Ovary (tissue), 3 donors: ENCODE measurements around the gene KLHL17.

Experiments used
- POLR2A ChIP-seq: fragments of 450-650 bp; IDR thresholded peaks from one replicate; pipeline ENCODE4 v1.6.1; 2017; ENCODE audit warnings: antibody characterized with exemption, mild to moderate bottlenecking, moderate library complexity
- TF ChIP-seq, protein P1 (sequence below), 3 donors: fragments of 450-650 bp in 2 of 3; fragments of 200-600 bp in 1 of 3; IDR thresholded peaks; one replicate each; pipeline versions ENCODE4 v1.5.1 to v1.8.0; 2016 to 2022; ENCODE audit warnings: antibody characterized with exemption in 3 of 3, mild to moderate bottlenecking in 1 of 3
- donor health status: DM: no; HTN: no; CAD: no.

DNA sequence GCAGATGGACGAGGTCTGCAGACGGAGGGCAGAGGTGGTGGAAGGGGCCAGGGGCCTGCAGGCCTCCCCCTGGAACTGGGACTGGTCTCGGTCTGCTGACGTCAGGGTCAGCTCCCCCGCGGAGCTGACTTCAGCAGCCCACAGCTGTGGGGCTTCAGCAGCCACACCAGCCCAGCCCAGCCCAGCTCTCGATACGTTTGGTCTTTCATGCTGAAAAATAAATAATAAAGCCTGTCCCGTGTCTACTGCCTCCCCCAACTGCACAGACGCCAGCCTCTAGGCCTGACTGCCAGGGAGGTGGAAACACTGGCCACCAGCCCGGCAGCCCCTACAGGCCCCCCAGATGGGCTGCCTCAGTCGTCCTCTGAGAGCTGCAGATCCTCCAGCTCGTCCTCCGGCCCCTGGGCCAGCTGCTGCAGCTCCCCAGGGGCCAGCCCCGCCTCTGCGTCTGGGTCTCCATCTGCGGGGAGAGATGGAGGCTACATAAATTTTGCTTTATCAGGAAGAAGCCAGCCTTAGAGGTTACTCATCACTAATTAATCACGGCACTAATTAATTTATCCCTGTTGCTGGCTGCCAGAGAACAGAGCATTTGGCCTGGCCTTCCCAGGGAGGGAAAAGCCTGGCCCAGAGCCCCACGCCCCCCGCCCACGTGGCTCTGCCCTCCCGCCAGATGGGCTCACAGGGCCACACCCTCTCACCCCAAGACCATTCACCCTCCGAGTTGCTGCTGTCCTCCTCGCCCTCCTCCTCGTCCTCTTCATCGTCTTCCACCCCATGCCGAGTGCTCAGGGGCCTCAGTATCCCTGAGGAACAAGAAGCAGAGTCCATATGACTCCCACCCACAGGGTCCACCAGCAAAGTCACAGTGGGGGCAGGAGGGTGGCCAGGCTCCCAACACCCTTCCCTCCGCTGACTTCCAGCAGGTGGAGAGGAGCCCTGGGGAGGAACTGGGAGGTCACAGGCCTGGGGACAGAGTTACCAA lies 15.8 kb upstream of the KLHL17 start:
- TF ChIP-seq POLR2A = no peak
- TF ChIP-seq, protein P1, sequence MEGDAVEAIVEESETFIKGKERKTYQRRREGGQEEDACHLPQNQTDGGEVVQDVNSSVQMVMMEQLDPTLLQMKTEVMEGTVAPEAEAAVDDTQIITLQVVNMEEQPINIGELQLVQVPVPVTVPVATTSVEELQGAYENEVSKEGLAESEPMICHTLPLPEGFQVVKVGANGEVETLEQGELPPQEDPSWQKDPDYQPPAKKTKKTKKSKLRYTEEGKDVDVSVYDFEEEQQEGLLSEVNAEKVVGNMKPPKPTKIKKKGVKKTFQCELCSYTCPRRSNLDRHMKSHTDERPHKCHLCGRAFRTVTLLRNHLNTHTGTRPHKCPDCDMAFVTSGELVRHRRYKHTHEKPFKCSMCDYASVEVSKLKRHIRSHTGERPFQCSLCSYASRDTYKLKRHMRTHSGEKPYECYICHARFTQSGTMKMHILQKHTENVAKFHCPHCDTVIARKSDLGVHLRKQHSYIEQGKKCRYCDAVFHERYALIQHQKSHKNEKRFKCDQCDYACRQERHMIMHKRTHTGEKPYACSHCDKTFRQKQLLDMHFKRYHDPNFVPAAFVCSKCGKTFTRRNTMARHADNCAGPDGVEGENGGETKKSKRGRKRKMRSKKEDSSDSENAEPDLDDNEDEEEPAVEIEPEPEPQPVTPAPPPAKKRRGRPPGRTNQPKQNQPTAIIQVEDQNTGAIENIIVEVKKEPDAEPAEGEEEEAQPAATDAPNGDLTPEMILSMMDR (IDR thresholded peaks at IDR 0.05) = no peak
